HG02759 (cell line): Measurements from ENCODE around the gene SCIMP.
"Not testable (repeated sequence)": the region's sequence is repeated elsewhere in the genome, so short reads cannot be mapped to it uniquely, and the experiment has no call there.

ENCODE experiments used
- ATAC-seq: cut with Tn5 transposase; IDR thresholded peaks from one replicate; pipeline ENCODE4 v1.9.1; 2021; ENCODE audit warnings: mild to moderate bottlenecking, moderate library complexity; ENCODE audit not compliant: unreplicated experiment

Gene SCIMP

DNA sequence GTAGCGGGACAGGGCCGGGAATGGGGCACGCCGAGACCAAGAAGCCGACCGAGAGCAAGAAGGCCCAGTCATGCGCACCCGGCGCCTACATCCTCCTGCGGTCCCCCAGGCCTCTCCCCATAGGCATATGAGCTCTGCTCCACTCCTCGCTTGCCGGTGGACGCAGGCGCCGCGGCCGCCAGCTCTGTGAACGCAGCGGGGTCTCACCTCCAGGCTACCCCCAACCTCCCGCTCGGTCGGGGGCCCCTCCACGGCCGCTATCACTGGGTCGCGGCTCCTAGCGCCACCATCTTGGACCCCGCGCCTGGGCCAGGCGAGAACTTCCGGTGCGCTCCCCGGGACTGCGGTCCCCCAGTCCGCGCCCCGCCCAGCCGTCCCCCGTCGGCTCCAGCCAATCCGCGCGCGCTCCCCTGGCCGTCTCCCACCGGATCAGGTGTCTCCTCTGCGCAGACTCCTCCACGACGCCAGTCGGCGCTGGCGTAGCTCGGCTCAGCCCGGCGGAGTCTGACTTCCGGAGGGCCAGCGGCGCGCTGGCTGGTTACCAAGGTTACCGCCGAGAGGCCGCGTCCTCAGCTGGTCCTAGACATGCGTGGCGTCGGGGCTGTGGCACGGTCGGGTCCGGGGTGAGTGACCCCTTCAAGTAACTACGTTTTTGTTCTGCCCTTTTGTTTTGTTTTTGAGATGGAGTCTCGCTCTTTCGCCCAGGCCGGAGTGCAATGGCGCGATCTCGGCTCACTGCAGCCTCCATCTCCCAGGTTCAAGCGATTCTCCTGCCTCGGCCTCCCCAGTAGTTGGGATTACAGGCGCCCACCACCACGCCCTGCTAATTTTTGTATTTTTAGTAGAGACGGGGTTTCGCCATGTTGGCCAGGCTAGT, 42.9 kb downstream of the SCIMP start, which contains the start of gene ZNF594:
Gene ZNF594 (minus strand): TSS at position 328 of the 877 bp plus-strand sequence. CDS start 7,612 bp downstream, outside the sequence.
- ATAC-seq = peak; percentile 96

DNA sequence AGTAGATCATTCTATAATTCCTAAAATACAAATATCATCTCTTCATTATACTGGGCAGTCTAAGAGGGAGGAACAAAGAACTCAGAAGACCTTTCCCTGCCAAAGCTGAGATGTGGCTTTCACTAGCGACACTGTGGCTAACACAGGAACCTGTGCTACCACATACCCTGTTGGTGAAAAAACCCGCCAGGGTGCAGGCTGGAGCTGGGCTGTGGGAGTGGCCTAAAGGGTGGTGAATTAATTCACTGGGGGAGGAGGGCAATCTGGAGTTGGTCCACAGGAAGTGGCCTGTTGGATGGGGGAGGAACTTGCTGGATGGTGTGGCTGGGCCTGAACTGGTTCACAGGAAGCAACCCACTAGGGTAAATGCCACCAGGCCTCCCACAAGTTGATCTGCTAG, 50.4 kb downstream of the SCIMP start:
- no peak for ATAC-seq

DNA sequence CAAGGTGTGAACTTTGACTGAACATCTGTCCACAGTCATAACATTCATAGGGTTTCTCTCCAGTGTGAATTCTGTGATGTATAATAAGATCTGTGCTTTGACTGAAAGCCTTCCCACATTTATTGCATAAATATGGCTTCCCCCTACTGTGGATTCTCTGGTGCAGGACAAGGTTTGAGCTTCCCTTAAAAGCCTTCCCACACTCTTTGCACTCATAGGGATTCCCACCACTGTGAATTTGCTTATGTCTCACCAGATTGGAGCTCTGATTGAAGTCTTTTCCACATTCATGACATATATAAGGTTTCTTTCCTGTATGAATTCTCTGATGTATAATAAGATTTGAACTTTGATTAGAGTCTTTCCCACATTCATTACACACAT, 51.3 kb downstream of the SCIMP start:
- no peak for ATAC-seq

DNA sequence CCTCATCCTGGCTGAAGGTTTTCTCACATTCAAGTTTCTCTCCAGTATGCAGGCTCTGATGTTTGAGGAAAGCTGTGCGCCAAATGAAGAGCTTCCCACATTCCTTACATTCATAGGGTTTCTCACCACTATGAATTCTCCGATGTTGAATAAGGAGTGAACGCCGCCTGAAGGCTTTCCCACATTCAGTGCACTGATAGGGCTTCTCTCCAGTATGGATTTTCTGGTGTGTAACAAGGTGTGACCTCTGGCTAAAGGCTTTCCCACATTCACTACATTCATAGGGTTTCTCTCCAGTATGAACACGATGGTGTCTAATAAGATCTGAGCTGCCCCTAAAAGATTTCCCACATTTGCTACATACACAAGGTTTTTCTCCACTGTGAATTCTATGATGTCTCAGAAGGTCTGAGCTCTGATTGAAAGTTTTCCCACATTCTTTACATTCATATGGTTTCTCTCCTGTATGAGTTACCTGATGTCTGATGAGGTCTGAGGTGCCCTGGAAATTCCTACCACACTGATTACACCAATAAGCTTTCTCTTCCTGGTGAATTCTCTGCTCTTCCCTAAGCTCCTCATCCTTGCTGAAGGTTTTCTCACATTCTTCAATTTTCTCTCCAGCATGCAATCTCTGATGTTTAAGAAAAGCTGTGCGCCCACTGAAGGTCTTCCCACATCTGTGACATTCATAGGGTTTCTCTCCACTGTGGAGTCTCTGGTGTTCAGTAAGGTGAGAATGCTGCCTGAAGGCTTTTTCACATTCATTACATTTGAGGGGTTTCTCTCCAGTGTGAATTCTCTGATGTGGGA, 51.9 kb downstream of the SCIMP start:
- no peak for ATAC-seq

DNA sequence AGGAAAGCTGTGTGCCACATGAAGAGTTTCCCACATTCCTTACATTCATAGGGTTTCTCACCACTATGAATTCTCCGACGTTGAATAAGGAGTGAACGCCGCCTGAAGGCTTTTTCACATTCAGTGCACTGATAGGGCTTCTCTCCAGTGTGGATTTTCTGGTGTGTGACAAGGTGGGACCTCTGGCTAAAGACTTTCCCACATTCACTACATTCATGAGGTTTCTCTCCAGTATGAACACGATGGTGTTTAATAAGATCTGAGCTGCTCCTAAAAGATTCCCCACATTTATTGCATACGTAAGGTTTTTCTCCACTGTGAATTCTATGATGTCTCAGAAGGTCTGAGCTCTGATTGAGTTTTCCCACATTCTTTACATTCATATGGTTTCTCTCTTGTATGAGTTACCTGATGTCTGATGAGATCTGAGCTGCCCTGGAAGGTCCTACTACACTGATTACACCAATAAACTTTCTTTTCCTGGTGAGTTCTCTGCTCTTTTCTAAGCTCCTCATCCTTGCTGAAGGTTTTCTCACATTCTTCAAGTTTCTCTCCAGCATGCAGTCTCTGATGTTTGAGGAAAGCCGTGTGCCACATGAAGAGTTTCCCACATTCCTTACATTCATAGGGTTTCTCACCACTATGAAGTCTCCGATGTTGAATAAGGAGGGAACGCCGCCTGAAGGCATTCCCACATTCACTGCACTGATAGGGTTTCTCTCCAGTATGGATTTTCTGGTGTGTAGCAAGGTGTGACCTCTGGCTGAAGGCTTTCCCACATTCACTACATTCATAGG, 53.0 kb downstream of the SCIMP start:
- ATAC-seq = no peak

DNA sequence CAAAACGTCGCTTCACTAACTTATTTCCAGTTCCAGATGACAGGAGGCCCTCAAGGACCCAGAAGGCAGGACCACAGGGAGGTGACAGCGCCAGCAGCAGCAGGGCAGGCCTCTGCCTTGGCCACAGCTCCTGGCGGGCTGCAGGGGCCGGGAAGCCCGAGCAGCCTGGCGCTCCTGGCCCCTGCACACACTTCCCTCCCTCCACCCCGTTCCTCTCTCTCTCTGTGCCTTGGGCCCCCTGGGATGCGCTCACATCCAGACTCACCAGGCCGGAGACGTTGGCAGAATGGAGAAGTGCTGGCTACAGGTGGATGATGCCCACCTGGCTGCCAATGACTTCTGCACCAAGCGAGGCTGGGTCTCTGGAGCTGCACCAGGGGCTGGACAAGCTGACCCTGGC, 55.7 kb downstream of the SCIMP start:
- no peak for ATAC-seq

DNA sequence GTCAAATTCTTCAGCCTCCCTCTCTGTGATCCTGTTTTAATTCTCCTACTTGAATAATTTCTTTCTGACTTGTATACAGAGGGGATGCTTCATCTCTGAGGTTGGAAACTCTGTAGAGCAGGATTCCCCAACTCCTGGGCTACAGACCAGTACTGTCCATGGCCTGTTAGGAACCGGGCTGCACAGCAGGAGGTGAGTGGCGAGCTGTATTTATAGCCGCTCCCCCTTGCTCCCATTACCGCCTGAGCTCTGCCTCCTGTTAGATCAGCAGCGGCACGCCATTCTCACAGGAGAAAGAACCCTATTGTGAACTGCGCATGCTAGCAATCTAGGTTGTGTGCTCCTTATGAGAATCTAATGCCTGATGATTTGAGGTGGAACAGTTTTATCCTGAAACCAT, 59.6 kb downstream of the SCIMP start:
- not testable (repeated sequence) for ATAC-seq

DNA sequence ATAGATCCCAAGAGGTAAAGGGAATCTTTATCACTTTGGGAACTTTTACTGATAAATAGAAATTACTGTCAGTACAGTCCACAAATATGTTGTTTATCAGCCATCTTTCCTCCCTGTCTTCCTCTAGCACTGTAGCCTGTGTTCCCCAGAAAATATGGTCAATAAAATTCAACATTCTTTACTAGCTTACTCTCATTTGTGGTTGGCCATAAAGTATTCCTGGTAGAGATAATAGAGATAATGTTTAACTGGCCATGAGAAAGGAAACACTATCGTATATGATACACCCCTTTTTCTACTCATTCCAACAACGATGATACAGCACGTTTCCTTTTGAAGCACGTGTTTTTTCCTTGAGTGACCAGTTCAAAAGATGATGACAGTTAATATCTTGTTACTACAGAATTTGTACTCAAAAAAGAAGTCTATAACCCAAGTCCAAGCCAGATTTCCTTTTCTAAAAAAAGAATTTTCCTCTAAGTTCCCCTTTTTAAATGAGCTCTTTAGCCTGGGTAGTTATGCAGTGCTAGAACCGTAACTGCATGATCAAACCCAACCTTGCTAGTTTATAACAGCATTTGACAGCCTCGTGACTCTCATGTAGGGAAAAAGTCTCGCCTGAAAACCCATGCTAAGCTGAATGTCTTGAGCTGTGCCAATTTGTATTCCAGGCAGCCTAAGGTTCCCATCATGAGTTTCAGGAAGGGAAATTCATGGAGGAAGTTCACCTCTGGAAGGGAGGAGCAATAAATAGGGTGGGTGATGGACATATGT, 68.7 kb downstream of the SCIMP start:
- not testable (repeated sequence) for ATAC-seq

DNA sequence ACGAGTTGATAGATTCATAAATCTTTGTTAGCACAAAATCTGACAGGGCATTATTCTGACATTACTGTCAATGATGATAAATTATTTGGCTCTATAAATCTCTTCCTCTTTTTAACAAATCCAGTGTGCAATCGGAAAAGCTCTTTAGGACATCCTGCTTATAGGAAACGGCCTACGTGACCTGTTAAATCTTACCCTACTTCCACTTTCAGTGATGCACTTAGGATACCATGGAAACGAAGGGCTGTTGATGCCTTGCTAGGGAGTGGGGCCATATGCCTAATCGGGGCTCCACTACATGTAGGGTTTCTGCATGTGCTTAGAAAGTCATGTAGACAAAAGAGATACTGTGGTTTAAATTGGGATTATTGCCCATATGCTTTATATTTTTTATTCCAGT, 70.2 kb downstream of the SCIMP start:
- ATAC-seq = no peak

DNA sequence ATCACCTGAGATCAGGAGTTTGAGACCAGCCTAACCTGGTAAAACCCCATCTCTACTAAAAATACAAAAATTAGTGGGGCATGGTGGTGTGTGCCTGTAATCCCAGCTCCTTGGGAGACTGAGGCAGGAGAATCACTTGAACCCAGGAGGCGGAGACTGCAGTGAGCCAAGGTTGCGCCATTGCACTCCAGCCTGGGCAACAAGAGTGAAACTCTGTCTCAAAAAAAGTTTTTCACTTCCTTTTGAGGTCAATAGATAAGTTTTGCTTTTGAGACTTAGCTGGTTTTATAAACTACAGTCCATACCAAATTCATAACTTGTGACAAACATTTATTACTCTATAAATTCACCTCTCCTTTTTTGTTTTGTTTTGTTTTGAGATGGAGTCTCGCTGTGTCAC, 72.9 kb downstream of the SCIMP start:
- not testable (repeated sequence) for ATAC-seq

DNA sequence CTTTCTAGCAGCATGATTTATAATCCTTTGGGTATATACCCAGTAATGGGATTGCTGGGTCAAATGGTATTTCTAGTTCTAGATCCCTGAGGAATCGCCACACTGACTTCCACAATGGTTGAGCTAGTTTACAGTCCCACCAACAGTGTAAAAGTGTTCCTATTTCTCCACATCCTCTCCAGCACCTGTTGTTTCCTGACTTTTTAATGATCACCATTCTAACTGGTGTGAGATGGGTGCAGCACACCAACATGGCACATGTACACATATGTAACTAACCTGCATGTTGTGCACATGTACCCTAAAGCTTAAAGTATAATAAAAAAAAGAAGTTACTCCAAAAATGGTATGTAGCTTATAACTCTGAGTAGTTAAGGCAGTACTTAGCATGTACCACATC, 74.0 kb downstream of the SCIMP start:
- not testable (repeated sequence) for ATAC-seq
